ENCODE results near the gene HIGD2A. TPM values are rescaled to one million over a fixed set of nuclear protein-coding genes. Genes with fewer than 3 reads are reported as not detected.

The HIGD2A gene
- total RNA-seq, 4 donors from 2014 or later = 115 to 146 (median 137) TPM

DNA sequence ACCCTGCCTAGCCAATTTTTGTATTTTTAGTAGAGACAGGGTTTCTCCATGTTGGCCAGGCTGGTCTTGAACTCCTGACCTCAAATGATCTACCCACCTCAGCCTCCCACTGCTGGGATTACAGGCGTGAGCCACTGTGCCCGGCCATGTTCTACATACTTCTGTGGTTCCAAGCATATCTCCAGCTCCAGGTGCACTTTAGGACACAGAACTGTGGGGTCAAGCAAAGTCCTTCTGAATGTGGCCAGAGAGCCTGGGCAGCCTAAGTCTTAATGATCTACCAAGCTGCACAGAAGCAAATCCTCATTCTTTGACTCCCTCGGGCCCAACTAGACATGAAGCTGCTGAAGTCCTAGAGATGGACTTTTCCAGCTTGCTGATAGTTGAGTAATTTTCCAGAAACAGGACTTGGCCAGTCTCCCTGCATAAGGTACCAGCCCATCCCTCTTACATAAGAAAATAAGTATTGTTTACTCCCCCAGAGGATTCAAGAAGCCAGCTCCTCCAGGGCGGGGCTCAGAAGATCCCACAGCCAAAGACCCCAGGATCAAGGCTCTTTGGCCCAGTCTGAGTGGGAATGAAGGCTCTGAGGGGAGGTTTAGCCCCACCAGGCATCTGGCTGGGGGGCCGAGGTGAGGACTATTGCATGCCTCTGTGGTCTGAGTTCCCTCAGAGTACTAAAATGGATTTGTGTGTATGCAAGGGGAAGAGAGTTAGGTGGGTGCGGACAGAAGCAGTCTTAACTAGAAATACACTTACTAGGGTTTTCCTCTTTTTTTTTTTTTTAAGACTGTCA, 19.1 kb downstream of the HIGD2A start:
- TF ChIP-seq, protein P1, sequence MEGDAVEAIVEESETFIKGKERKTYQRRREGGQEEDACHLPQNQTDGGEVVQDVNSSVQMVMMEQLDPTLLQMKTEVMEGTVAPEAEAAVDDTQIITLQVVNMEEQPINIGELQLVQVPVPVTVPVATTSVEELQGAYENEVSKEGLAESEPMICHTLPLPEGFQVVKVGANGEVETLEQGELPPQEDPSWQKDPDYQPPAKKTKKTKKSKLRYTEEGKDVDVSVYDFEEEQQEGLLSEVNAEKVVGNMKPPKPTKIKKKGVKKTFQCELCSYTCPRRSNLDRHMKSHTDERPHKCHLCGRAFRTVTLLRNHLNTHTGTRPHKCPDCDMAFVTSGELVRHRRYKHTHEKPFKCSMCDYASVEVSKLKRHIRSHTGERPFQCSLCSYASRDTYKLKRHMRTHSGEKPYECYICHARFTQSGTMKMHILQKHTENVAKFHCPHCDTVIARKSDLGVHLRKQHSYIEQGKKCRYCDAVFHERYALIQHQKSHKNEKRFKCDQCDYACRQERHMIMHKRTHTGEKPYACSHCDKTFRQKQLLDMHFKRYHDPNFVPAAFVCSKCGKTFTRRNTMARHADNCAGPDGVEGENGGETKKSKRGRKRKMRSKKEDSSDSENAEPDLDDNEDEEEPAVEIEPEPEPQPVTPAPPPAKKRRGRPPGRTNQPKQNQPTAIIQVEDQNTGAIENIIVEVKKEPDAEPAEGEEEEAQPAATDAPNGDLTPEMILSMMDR (IDR thresholded peaks at IDR 0.05; ENCODE audit: low read depth) = no peak

DNA sequence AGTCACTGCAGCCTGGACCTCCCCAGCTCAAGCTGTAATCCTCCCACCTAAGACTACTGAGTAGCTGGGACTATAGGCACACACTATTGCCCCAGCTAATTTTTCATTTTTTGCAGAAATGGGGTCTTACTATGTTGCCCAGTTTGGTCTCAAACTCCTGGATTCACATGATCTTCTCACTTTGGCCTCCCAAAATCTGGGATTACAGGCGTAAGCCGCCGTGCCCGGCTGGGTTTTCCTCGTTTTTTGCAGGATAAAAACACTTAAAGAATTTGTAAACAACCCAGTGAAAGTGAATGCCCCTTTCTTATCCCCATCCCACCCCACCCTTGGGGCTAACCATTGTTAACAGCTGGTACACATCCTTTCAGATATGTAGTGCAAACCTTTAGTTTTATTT, 20.0 kb downstream of the HIGD2A start:
- TF ChIP-seq, protein P1 (IDR thresholded peaks at IDR 0.05; ENCODE audit: low read depth) = no peak

DNA sequence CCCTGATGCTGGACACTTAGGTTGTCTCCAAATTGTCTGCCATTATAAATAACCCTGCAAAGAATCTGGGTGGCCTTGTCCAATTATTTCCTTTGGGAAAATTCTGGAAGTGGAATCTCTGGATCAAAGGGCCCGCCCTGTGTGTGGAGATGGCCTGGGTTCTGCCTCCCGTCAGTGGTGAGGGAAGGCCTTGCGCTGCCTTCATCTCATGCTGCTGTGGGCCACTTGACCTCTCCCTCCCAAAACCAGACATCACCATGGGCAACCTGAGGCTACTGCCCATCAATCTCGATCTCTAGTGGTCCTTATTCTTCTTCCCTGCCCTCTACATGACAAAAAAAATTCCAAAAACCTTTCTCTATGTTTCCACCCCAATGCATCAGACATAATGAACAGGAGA, 21.2 kb downstream of the HIGD2A start:
- TF ChIP-seq, protein P1 (IDR thresholded peaks at IDR 0.05; ENCODE audit: low read depth) = no peak

DNA sequence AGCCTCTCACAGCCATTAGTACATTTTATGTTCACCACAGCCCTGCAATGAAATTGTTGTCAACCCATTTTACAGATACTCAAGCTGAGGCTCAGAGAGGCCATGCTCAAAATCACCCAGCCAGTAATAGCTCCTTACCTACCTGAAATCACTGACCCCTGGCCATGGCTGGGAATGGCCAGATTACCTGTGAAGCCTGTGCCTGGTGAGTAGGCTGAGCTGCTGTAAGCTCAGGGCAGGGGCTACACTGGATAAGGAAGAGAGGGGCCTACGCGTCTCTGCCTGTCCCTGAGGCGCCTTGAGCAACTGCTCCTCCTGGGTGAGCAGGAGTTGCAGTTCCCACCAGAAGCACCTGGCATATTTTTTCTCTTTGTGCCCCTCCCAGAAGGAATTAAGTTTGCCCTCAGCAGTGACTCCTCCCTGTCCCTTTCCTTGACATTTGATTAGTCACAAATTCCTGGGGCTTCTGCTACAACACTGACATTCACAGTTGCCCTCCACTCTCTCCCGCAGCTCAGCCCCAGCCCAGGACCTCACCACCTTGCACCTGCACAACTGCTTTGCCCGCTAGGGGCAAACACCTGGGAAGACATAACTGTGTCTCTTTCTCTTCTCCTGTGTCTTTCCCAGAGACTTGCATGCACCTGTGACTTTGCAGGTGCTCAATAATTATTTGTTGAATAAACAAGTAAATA, 22.1 kb downstream of the HIGD2A start:
- TF ChIP-seq, protein P1 (IDR thresholded peaks at IDR 0.05; ENCODE audit: low read depth) = no peak

DNA sequence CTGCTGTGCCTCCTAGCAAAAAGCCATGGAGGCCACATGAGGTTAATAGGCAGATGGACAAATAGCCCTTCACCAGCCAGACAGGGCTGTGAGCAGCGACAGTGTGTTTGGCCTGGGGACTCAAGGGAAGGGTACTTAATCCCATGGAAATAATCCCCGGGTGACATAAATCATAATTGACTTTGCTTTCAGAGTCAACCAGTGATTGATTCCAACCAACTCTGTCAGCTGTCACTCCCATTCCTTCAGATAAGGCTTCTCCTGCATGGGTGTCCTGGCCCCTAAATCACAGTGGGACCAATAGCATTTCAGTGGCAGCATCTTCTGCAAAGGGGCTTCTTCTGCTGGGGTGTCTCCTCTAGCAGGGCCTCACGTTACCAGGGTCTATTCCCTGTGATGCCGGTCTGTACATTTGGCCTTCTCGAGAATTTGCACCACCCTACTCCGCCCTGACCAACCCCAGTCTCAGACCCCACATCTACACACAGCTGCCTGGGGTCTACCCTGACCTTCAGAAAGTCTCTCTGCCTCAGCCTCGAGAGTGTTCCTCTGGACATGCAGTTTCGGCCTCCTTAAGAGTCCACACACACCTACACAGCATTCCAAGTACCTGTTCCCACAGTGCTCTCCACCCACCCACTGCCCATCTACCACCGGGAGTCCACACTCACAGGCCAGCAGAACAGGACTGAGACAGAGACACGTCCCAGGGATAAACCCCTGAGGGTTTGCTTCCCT, 24.1 kb downstream of the HIGD2A start:
- TF ChIP-seq, protein P1 (IDR thresholded peaks at IDR 0.05; ENCODE audit: low read depth) = no peak

DNA sequence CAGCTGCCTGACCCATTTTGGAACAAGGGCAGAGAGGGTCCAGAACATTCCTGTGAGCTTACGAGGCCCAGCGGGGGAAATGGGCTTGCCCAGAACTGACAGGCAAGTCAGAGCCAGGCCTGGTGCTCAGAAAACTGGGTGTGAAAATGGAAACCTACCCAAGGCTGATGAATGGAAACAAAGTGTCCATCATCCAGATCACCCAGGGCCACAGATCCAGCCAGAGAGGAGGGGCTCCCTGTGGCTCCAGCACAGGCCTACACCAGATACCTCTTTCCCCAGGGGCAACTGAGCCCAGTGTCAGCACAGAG, 24.7 kb downstream of the HIGD2A start:
- TF ChIP-seq, protein P1 (IDR thresholded peaks at IDR 0.05; ENCODE audit: low read depth) = no peak

DNA sequence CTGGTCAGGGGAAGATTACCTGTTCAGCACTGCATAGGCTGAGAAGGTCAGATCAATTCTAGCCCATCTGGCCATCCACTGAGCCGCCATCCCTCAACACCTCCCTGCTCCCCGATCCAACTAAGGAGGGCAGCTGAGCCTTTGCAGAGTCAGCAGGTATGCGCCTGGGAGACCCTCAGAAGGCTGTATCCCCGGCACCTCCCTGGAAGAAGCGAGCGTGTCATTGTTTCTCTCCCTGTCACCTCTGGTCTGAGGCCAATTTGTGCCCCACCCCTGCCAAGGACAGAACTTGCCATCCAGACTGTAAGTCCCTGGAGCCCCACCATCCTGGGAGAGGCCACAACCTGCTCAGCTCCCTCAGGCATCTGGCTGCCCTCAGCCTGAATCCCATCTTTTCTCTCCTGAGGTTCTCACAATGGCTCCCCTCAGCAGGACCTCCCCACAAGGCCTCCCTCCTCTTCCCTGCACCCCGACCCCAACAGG, 25.2 kb downstream of the HIGD2A start:
- TF ChIP-seq, protein P1 (IDR thresholded peaks at IDR 0.05; ENCODE audit: low read depth) = no peak

All from subcutaneous adipose tissue (tissue), 4 donors.